Esophagus squamous epithelium (tissue), 5 donors: Measurements from ENCODE around the gene STK25. TPM values are rescaled to one million over a fixed set of nuclear protein-coding genes. Genes with fewer than 3 reads are reported as not detected.

Experiments
- DNase-seq: peaks from one replicate; lab custom pipeline; 2025; lab: John Stamatoyannopoulos, UW
- H3K27ac ChIP-seq, 4 donors: fragments of 200-600 bp; sonication (generic); one replicate each; pipeline ENCODE4 v1.5.1; 2016 to 2019; ENCODE audit warnings: mild to moderate bottlenecking in 1 of 4
- H3K27me3 ChIP-seq, 4 donors: fragments of 200-600 bp; sonication (generic); 1 replicate in 3 of 4; 2 replicates in 1 of 4; pipeline versions ENCODE4 v1.5.1 to v1.6.0; 2017 to 2021; ENCODE audit warnings: antibody characterized with exemption in 1 of 4
- H3K36me3 ChIP-seq, 3 donors: fragments of 200-600 bp; sonication (generic); one replicate each; pipeline ENCODE4 v1.5.1; 2016 to 2019
- H3K4me1 ChIP-seq, 3 donors: fragments of 200-600 bp; sonication (generic); one replicate each; pipeline ENCODE4 v1.5.1; 2017 to 2019
- H3K4me3 ChIP-seq, 4 donors: fragments of 200-600 bp; sonication (generic); 1 replicate in 3 of 4; 2 replicates in 1 of 4; pipeline ENCODE4 v1.5.1; 2016 to 2019; ENCODE audit warnings: mild to moderate bottlenecking in 2 of 4, moderate library complexity in 1 of 4
- H3K9me3 ChIP-seq, 3 donors: fragments of 200-600 bp; sonication (generic); one replicate each; pipeline ENCODE4 v1.5.1; 2016 to 2019
- POLR2A ChIP-seq, 4 donors: fragments of 450-650 bp; IDR thresholded peaks; one replicate each; pipeline ENCODE4 v1.6.1; 2017; ENCODE audit warnings: antibody characterized with exemption in 4 of 4, mild to moderate bottlenecking in 4 of 4, moderate library complexity in 3 of 4
- WGBS, 2 donors: methylation state at CpG; one replicate each; pipeline ENCODE4 v1.1.5; 2018; 5-methylcytosine and 5-hydroxymethylcytosine counted together
- intact Hi-C: fragments of 100-400 bp; cut with DNase I; formaldehyde crosslinking; loops from one replicate; pipeline ENCODE4 v1.15.0; 2022
- total RNA-seq, 4 donors: library from RNA; depleted of rRNA; stranded (reverse); fragments of >200 nt; gene quantifications; one replicate each; pipeline ENCODE4 v1.1.0, GENCODE V29; 2016
- TF ChIP-seq, protein P1 (sequence below), 6 experiments: fragments of 450-650 bp in 4 of 6; fragments of 200-600 bp in 2 of 6; sonication (generic) in 2 of 6; IDR thresholded peaks; one replicate each; pipeline ENCODE4 v1.5.1; 2016 to 2019; ENCODE audit warnings: antibody characterized with exemption in 6 of 6, mild to moderate bottlenecking in 4 of 6, moderate library complexity in 4 of 6
- donor health status: DM: yes; HTN: yes; CAD: no.

STK25 gene
- total RNA-seq, 4 donors from 2014 or later, result 137 to 156 (median 140) TPM

DNA sequence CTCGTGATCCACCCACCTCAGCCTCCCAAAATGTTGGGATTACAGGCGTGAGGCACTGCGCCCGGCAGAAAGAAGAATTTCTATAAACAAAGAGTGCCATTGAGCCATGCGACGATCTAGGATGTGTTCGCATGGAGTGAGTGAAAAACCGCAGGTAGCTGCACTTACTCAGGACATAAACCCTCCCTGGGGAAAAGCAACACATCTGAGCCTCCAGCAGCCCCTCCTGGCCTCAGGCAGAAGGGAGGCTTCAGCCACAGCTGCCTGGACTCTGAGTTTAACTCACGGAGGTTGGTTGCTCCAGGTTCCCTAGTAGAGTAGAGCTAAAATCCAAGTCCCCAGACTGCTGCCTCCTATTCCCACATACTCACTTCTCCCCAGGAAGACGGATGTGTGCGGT, 11.3 kb upstream of the STK25 start:
- intact Hi-C loops, result no loop called here
- no peaks in the 10 kb centered on the region for H3K4me1 ChIP-seq

DNA sequence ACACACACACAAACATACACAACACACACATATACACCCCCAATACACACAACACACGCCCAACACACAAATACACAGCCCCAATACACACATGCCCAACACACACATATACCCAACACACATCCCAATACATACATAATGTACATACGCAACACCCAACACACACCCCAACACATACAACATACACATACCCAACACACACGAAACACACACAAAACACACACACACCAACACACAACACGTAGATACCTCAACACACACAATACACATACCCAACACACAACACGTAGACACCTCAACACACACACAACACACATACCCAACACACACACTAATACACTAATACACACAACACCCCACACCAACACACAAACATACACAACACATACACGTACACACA, 8.9 kb upstream of the STK25 start:
- TF ChIP-seq, protein P1, sequence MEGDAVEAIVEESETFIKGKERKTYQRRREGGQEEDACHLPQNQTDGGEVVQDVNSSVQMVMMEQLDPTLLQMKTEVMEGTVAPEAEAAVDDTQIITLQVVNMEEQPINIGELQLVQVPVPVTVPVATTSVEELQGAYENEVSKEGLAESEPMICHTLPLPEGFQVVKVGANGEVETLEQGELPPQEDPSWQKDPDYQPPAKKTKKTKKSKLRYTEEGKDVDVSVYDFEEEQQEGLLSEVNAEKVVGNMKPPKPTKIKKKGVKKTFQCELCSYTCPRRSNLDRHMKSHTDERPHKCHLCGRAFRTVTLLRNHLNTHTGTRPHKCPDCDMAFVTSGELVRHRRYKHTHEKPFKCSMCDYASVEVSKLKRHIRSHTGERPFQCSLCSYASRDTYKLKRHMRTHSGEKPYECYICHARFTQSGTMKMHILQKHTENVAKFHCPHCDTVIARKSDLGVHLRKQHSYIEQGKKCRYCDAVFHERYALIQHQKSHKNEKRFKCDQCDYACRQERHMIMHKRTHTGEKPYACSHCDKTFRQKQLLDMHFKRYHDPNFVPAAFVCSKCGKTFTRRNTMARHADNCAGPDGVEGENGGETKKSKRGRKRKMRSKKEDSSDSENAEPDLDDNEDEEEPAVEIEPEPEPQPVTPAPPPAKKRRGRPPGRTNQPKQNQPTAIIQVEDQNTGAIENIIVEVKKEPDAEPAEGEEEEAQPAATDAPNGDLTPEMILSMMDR (IDR thresholded peaks at IDR 0.05), result no peak
- TF ChIP-seq POLR2A (IDR thresholded peaks at IDR 0.05), result no peak
- H3K27ac ChIP-seq, result no peak overlapping the region
- 87 to 88% methylated on average over 6 of the region's 6 CpGs for WGBS, 2 donors
- no peaks in the 10 kb centered on the region for H3K9me3 ChIP-seq
- DNase-seq, result no peak
- H3K27me3 ChIP-seq, result peaks cover 0 to 26% (median 0%) of the 10 kb centered on the region in 4 donors
- H3K4me1 ChIP-seq, result no peaks in the 10 kb centered on the region
- H3K4me3 ChIP-seq, result no peak overlapping the region
- no peaks in the 10 kb centered on the region for H3K36me3 ChIP-seq
- intact Hi-C loops, result no loop called here

More for the DNA sequence above, 11.3 kb upstream of the STK25 start:
- no peaks in the 10 kb centered on the region for H3K36me3 ChIP-seq
- no peak for DNase-seq
- no peak for TF ChIP-seq POLR2A (IDR thresholded peaks at IDR 0.05)
- TF ChIP-seq, protein P1 (IDR thresholded peaks at IDR 0.05), result no peak
- no peaks in the 10 kb centered on the region for H3K9me3 ChIP-seq
- no peak overlapping the region for H3K27ac ChIP-seq
- peaks cover 0 to 34% (median 0%) of the 10 kb centered on the region in 4 donors for H3K27me3 ChIP-seq
- H3K4me3 ChIP-seq, result no peak overlapping the region
- WGBS, 2 donors, result 62 to 80% methylated on average over 11 of the region's 11 CpGs

DNA sequence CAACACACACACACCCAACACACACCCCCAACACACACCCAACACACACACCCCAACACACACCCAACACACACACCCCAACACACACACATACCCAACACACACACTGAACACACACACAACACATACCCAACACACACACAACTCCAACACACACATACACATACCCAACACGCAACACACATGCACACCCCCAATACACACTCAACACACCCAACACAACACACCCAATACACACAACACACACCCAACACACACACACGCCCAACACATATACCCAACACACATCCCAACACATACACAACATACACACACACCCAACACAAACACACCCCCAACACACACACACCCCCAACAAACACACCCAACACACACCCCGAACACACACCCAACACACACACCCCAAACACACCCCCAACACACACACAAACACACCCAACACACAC, 8.2 kb upstream of the STK25 start:
- DNase-seq, result no peak
- TF ChIP-seq, protein P1 (IDR thresholded peaks at IDR 0.05), result no peak
- no peaks in the 10 kb centered on the region for H3K4me1 ChIP-seq
- peaks cover 0 to 21% (median 0%) of the 10 kb centered on the region in 4 donors for H3K27me3 ChIP-seq
- 86 to 87% methylated on average over 2 of the region's 3 CpGs for WGBS, 2 donors
- no peaks in the 10 kb centered on the region for H3K9me3 ChIP-seq
- intact Hi-C loops, result no loop called here
- no peak overlapping the region for H3K27ac ChIP-seq
- H3K36me3 ChIP-seq, result peaks cover 0 to 5% (median 0%) of the 10 kb centered on the region in 3 donors
- H3K4me3 ChIP-seq, result no peak overlapping the region

DNA sequence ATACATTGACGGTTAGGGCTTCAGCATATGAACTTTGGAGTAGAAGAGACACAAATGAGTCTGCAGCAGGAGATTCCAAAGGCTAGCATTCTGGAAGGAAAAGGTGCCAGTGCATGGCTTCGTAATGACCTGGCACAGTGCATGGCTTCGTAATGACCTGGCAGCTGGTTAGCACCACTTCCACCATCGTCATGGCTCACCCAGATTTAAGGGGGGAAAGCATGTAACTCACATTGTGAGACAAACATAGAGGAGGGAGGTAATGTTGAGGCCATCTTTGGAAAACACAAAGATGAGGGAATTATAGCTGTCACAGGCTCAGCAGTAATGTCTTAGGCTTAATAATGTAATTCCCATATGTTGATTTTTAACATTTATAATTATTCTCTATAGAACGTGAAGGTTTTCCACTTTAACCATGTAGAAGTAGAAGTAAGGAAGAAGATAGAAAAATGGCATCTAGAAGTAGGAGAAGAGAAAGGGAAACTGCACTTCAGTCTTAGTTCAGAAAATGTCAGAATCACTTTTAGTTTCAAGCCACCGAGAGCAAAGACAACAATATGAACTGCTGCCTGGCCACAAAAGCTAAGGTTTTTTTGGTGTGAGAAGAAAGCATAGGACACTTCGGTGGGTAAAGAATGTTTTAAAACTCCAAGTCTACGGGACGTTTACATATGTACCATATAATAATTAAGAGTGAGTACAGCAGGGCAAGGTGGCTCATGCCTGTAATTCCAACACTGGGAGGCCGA, 6.8 kb upstream of the STK25 start:
- Histone ChIP-seq H3K4me3 (no peak overlapping the region), H3K27me3 (peaks cover 0 to 8% (median 0%) of the 10 kb centered on the region in 4 donors), H3K27ac (no peak overlapping the region), H3K9me3 (no peaks in the 10 kb centered on the region), H3K36me3 (peaks cover 0 to 11% (median 0%) of the 10 kb centered on the region in 3 donors), H3K4me1 (peaks cover 0 to under 1% (median 0%) of the 10 kb centered on the region in 3 donors)
- DNase-seq, result no peak
- TF ChIP-seq, protein P1 (IDR thresholded peaks at IDR 0.05), result no peak
- TF ChIP-seq POLR2A (IDR thresholded peaks at IDR 0.05), result no peak
- 43 to 49% methylated on average over 10 of the region's 10 CpGs for WGBS, 2 donors
- intact Hi-C loops, result no loop called here

DNA sequence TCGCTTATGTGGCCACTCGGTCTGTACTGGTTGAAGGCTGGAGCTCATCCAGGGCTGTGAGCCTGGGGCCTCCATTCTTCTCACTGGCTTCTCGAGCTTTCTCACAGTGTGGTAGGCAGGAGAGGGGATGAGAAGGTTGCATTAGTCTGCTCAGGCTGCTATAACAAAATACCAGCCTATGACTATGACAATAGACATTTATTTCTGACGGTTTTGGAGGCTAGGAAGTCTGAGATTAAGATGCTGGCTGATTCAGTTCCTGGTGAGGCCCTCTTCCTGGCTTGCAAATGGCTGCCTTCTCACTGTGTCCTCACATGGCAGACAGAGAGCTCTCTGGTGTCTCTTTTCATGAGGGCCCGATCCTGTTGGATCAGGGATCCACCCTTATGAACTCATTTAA, 6.2 kb upstream of the STK25 start:
- no peaks in the 10 kb centered on the region for H3K9me3 ChIP-seq
- H3K36me3 ChIP-seq, result peaks cover 0 to 11% (median 0%) of the 10 kb centered on the region in 3 donors
- peaks cover 0 to 2% (median 0%) of the 10 kb centered on the region in 4 donors for H3K27me3 ChIP-seq
- H3K4me3 ChIP-seq, result no peak overlapping the region
- H3K27ac ChIP-seq, result no peak overlapping the region
- TF ChIP-seq, protein P1 (IDR thresholded peaks at IDR 0.05), result no peak
- TF ChIP-seq POLR2A (IDR thresholded peaks at IDR 0.05), result no peak
- DNase-seq, result no peak
- 70 to 75% methylated on average over 2 to 5 of the region's 5 CpGs for WGBS, 2 donors
- intact Hi-C loops, result no loop called here
- H3K4me1 ChIP-seq, result peaks cover under 1 to 6% (median 3%) of the 10 kb centered on the region in 3 donors
